Panc1 (cell line): ENCODE data around the gene SYT13. TPM values are rescaled to one million over a fixed set of nuclear protein-coding genes. Genes with fewer than 3 reads are reported as not detected.

Experiments
- ATAC-seq: fragments of 200-7000 bp; cut with Tn5 transposase; 2 replicates; pipeline ENCODE4 v1.9.1; 2020; ENCODE audit warnings: mild to moderate bottlenecking, moderate library complexity
- BruUV-seq: library from RNA; stranded (reverse); fragments of 400-500 nt; replicated peaks from 2 replicates; lab custom pipeline; 2021; lab: Mats Ljungman, UMichigan
- CTCF ChIA-PET: fragments of 300-600 bp; sonication (Branson Sonifier 250); formaldehyde crosslinking; loops from one replicate; lab custom pipeline; 2022; ENCODE audit warnings: antibody characterized with exemption; lab: Charles Lee
- POLR2A ChIA-PET: fragments of 300-600 bp; sonication (Branson Sonifier 250); formaldehyde crosslinking; loops from one replicate; lab custom pipeline; 2022; ENCODE audit warnings: antibody characterized with exemption; lab: Charles Lee
- DNase-seq: peaks from one replicate; pipeline ENCODE4 v3.0.0-alpha.2; 2010; ENCODE audit warnings: low read depth, low spot score
- H3K27ac ChIP-seq: 2 replicates; pipeline ENCODE4 v1.5.1; 2011; ENCODE audit warnings: mild to moderate bottlenecking, low read length, inconsistent platforms
- H3K27me3 ChIP-seq: fragments of 200-500 bp; sonication (Bioruptor generic); 2 replicates; pipeline ENCODE4 v1.6.0; 2014; ENCODE audit warnings: low read length, inconsistent platforms; ENCODE audit not compliant: control insufficient read depth, insufficient read depth
- H3K36me3 ChIP-seq: fragments of 200-500 bp; sonication (Bioruptor generic); 2 replicates; pipeline ENCODE4 v1.5.1; 2014; ENCODE audit warnings: inconsistent platforms, mild to moderate bottlenecking, low read length, moderate library complexity; ENCODE audit not compliant: control insufficient read depth, insufficient read depth
- H3K4me1 ChIP-seq: 2 replicates; pipeline ENCODE4 v1.5.1; 2011; ENCODE audit warnings: inconsistent platforms, mild to moderate bottlenecking, low read length, moderate library complexity; ENCODE audit not compliant: control insufficient read depth, insufficient read depth
- H3K4me3 ChIP-seq, 2 experiments: 2 replicates each; pipeline ENCODE4 v1.5.1; 2011 to 2012; ENCODE audit warnings: low read depth in 2 of 2, low read length in 2 of 2, mild to moderate bottlenecking in 2 of 2, inconsistent platforms in 1 of 2, moderate library complexity in 1 of 2
- H3K9me3 ChIP-seq: fragments of 200-500 bp; sonication (Bioruptor generic); 2 replicates; pipeline ENCODE4 v1.5.1; 2014; ENCODE audit warnings: low read depth, mild to moderate bottlenecking, inconsistent platforms, low read length, moderate library complexity; ENCODE audit not compliant: control insufficient read depth, insufficient read depth
- CTCF ChIP-seq: fragments of 450-650 bp; IDR thresholded peaks from 2 replicates; pipeline ENCODE4 v1.5.1; 2017; ENCODE audit warnings: mild to moderate bottlenecking
- POLR2AphosphoS5 ChIP-seq: IDR thresholded peaks from 2 replicates; pipeline ENCODE4 v1.6.1; 2012; ENCODE audit warnings: mild to moderate bottlenecking, low read depth, low read length, moderate library complexity
- REST ChIP-seq, 2 experiments: IDR thresholded peaks; 2 replicates each; pipeline ENCODE4 v1.6.1; 2011 to 2012; ENCODE audit warnings: low read depth in 2 of 2, control low read depth in 1 of 2, low read length in 1 of 2, mild to moderate bottlenecking in 1 of 2, moderate library complexity in 1 of 2; ENCODE audit not compliant: insufficient read depth in 1 of 2
- SIN3A ChIP-seq: IDR thresholded peaks from 2 replicates; pipeline ENCODE4 v1.6.1; 2012; ENCODE audit warnings: low read depth, mild to moderate bottlenecking, low read length, moderate library complexity, borderline replicate concordance; ENCODE audit not compliant: insufficient read depth
- TCF7L2 ChIP-seq: IDR thresholded peaks from 2 replicates; pipeline ENCODE4 v1.6.1; 2011; ENCODE audit warnings: mild to moderate bottlenecking, low read depth, low read length, inconsistent platforms
- in situ Hi-C: cut with HindIII; loops from 2 replicates; pipeline ENCODE4 v1.10.0; 2016; ENCODE audit warnings: low sequenced_read_pairs, low pct_unique_long_range_greater_than_20kb
- intact Hi-C: fragments of 100-400 bp; cut with micrococcal nuclease; formaldehyde crosslinking; loops from one replicate; pipeline ENCODE4 v1.10.0; 2022; ENCODE audit not compliant: unreplicated experiment
- total RNA-seq: library from RNA; stranded (reverse); gene quantifications from one replicate; pipeline ENCODE4 v1.2.1, GENCODE V29; 2021; ENCODE audit not compliant: unreplicated experiment

SYT13 gene
- total RNA-seq, 1 experiment from 2014 or later = 0.13 TPM

GRCh38 chr11:45265969-45266675 lies 20.0 kb downstream of the SYT13 start:
- Histone ChIP-seq H3K9me3 (no peaks in the 10 kb centered on the region), H3K4me3 (no peak overlapping the region), H3K36me3 (no peaks in the 10 kb centered on the region), H3K27me3 (peaks cover 6% of the 10 kb centered on the region), H3K4me1 (no peaks in the 10 kb centered on the region), H3K27ac (no peak overlapping the region)
- DNase-seq (no peak), ATAC-seq (no peak)
- CTCF ChIA-PET = interaction anchor here (0.7 to 0.8 kb wide), 2 partner anchors 27 to 76 kb away, joined by 3 to 4 read pairs; no protein-coding TSS in a partner anchor
- intact Hi-C loops = no loop called here
- no peak for TF ChIP-seq REST (IDR thresholded peaks at IDR 0.05; ENCODE audit: insufficient read depth in 1 of 2, low read depth in 2 of 2, low read length in 1 of 2)
- no peak for TF ChIP-seq CTCF
- no peak for TF ChIP-seq SIN3A
- no peak for TF ChIP-seq POLR2AphosphoS5
- no peak for TF ChIP-seq TCF7L2
- in situ Hi-C loops = no loop called here
- BruUV-seq = no TSS peak
- POLR2A ChIA-PET = no interaction called here

- Histone ChIP-seq H3K36me3 (no peaks in the 10 kb centered on the region), H3K9me3 (no peaks in the 10 kb centered on the region), H3K27me3 (no peaks in the 10 kb centered on the region; the same call in 1 of the 2 replicates), H3K4me3 (no peak overlapping the region), H3K4me1 (no peaks in the 10 kb centered on the region), H3K27ac (no peak overlapping the region)
- BruUV-seq = no TSS peak
- intact Hi-C loops (no loop called here), in situ Hi-C loops (no loop called here)
- ChIA-PET POLR2A (no interaction called here), CTCF (no interaction called here)
- ATAC-seq (no peak), DNase-seq (no peak)
- TF ChIP-seq REST (IDR thresholded peaks at IDR 0.05; ENCODE audit: insufficient read depth in 1 of 2, low read depth in 2 of 2, low read length in 1 of 2) (no peak), CTCF (no peak), SIN3A (no peak), TCF7L2 (no peak)
Observed at GRCh38 chr11:45264839-45265515, 21.2 kb downstream of the SYT13 start.
